ENCODE measurements around the gene NUDT7.

DNA sequence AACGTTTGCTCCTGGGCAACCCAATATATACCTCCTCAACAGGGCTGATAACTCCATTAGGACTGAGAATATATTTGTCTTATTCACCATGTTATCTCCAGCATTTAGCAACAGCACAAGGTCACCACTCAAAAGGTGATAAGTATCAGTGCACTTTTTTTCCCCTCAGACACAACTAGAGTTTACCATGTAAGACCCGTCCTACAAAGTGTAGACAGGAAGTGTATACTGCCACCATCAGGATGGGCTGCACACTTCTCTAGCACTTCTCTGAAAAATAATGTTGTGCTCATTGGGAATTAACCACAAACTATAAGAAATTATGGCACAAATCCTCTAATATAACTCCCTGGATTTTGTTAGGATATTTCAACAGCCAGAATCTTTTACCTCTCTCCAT is 60.4 kb downstream of the NUDT7 start:
- TF ChIP-seq ZZZ3 (IDR thresholded peaks at IDR 0.05): no peak
- no peak for TF ChIP-seq NUFIP1 (IDR thresholded peaks at IDR 0.05; ENCODE audit: partially characterized antibody)
- TF ChIP-seq FOXA1 (IDR thresholded peaks at IDR 0.05; ENCODE audit: borderline replicate concordance): no peak
- no peak for TF ChIP-seq EZH2 (IDR thresholded peaks at IDR 0.05; ENCODE audit: borderline replicate concordance, low read depth, low read length)

Measured in K562 (cell line).